A172 (cell line): Measurements from ENCODE around the gene FAM209A. TPM values are rescaled to one million over a fixed set of nuclear protein-coding genes. Genes with fewer than 3 reads are reported as not detected.
"Not testable (repeated sequence)": the region's sequence is repeated elsewhere in the genome, so short reads cannot be mapped to it uniquely, and the experiment has no call there.

Experiments
- DNase-seq: peaks from one replicate; pipeline ENCODE4 v3.0.0-alpha.2; 2015; ENCODE audit warnings: low spot score
- total RNA-seq: library from RNA; depleted of rRNA; stranded (reverse); fragments of >200 nt; shearing (Covaris generic); gene quantifications from 2 replicates; pipeline ENCODE4 v1.2.3, GENCODE V29; 2014; rRNA removed

Gene FAM209A, protein sequence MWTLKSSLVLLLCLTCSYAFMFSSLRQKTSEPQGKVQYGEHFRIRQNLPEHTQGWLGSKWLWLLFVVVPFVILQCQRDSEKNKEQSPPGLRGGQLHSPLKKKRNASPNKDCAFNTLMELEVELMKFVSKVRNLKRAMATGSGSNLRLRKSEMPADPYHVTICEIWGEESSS
- not detected in 2 replicates for total RNA-seq

DNA sequence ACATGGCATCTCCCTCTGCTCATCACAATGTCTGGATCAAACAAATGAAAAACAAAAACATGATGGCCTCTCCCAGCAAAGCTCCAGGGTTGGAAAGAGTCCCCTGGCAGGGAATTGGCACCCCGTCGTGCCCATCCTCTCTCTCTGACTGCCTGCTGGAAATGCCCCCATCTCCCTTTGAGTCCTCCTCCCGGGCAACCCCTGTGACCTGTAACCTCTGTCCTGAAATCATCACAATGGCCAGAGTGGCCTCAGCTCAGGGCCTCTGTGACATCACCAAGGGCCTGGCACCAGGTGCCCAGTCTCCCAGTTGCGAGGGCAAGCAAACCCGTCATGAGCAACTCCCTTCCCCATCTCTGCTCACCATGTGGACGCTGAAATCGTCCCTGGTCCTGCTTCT, at the start of gene FAM209A:
FAM209A (plus strand) TSS at position 301 of the 400 bp plus-strand sequence; CDS start at position 366, 65 bp downstream.
- not testable (repeated sequence) for DNase-seq

DNA sequence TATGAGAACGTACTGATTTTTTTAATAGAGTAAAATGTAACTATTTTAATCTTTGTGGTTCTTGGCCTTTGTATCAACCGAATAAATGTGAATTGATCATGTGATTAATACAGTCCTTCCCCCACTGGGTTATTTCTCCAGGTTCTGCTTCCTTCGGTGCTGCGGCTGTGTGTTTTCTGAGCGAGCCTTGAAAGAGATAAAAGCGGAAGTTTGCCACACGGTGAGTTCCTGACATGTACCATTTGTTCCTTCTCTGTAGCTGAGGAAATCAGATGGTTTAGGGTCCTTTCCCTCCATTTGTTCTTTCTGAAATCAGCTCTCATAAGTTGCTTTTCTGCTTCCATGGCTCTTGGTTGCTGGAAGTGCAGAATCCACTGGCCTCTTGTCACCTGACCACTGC, 40.6 kb upstream of the FAM209A start:
- DNase-seq, result no peak

DNA sequence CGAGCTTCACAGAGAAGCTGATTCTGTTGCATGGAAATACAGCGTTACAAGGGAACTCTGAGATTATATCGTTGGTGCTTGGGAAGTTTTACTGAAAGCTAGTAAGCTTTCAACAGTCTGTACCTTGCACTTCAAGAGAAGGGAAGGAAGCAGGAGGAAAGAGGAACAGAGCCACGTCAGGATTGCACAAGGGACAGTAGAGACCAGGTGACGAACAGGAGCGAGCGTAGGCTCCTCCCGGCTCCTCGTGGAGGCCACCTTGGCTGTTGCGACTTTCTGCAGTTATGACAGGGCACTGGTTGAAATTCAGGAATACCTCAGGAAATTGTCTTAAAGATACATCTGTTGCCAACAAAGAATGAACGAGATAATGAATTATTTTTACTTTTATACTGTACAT, 37.3 kb upstream of the FAM209A start:
- no peak for DNase-seq

DNA sequence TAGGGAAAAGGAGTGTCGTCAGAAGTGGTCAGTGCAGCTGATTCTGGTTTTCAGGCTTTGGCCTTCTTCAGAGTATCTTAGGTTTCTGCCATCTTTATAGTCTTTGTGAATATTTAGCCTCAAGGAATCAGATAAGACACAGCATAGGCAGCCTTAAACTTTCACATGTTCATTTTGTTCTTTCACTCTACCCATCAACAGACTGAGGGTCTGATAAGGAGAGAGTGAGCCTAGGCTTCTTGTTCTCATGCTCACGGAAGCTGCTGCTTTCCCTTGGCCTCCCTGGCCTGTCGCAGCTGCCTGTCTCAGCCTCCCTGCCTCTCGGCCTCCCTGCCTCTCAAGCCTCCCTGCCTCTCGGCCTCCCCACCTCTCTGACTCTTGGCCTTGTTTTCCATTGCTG, 36.0 kb upstream of the FAM209A start:
- no peak for DNase-seq

DNA sequence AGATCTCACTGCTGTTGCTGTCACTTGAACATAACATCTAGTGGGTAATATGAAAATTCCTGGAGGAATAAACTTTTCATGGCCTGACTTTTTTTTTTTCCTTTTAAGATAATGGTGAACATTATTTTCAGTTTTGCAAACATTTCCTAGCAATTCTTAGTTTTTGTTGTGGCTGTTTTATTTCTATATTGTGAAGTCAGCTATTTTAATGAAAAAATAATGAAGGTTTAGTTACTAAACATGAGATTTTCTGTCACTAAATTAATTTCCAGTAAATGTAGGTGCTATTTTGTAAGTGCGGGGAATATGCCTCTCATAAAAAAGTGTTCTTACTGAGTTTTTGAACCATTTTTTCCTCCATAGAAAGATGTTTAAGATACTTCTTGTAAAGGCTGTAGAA, 23.4 kb upstream of the FAM209A start:
- DNase-seq, result no peak

DNA sequence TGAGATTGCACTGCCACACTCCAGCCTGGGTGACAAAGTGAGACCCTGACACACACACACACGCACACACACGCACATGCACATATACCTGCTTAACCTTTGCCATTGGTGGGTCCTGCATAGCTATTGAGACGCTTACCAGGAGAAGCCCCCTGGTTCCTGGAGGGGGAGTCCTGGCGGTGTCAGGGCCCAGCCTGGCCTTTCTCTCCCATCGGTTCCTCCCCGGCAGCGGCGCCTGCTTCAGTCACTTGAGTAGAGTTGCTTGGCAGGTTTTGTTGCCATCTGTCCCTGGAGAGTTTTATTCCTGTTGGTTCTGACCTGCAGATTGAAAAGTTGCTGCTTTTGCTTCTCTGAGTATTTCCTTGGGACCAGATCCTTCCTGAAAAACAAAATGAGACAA, 20.6 kb upstream of the FAM209A start:
- DNase-seq, result no peak

DNA sequence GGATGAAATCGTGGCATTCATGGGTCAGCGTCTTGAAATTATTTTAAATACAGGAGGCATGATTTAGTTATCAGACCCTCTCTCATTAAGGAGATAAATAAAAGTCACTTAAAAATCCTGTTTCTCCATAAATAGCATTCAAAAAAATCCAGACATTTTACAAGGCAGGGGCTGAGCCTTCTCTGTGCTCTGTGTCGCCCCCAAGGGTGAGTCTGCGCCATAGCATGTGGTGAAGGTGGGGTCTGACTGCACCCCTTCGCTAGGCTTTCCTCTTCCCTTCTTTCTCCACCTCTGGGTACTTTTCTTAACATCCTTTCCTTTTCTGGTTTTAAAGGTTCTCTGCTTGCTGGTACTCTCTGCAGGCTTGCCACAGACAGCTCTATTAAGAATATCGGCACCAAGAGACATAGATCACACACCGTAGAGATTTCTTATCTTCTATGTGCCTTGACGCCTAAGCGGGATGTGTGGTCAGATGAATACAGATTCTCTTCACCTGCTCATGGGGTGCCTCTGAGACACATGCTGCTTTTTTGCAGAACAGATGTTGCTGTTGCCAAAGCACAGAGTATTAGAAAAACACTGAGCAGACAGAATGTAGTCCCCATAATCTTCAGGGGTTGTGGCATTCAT, 20.1 kb upstream of the FAM209A start:
- no peak for DNase-seq

DNA sequence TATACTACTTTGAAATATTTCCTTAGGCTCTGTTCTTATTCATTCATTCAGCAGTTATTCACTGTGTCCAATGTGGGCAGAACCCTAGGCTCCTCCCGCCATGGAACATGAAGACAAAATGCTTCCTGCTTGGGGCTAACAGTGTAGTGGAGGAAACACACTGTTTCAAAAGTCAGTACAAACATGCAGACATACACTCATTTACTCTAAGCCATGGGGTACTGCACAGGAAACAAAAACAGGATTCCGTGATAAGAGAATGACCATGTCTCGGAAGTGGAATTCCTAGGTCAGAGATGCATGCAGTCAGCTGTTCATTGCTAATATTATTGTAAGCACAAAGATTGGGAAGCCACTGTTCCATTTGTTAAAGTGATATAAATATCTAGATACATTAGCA, 18.4 kb upstream of the FAM209A start:
- no peak for DNase-seq

DNA sequence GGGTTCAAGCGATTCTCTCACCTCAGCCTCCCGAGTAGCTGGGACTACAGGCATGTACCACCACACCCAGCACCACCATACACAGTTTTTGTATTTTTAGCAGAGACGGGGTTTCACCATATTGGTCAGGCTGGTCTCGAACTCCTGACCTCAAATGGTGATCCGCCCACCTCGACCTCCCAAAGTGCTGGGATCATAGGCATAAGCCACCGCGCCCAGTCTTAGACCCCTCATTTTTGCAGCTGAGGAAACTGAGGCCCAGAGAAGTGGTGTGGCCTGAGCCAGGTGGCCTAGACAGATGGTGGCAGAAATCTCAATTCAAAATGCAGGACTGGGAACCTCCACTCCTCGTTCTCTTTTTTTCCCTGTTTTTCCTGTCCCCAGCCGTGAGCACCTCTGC, 12.6 kb upstream of the FAM209A start:
- no peak for DNase-seq

DNA sequence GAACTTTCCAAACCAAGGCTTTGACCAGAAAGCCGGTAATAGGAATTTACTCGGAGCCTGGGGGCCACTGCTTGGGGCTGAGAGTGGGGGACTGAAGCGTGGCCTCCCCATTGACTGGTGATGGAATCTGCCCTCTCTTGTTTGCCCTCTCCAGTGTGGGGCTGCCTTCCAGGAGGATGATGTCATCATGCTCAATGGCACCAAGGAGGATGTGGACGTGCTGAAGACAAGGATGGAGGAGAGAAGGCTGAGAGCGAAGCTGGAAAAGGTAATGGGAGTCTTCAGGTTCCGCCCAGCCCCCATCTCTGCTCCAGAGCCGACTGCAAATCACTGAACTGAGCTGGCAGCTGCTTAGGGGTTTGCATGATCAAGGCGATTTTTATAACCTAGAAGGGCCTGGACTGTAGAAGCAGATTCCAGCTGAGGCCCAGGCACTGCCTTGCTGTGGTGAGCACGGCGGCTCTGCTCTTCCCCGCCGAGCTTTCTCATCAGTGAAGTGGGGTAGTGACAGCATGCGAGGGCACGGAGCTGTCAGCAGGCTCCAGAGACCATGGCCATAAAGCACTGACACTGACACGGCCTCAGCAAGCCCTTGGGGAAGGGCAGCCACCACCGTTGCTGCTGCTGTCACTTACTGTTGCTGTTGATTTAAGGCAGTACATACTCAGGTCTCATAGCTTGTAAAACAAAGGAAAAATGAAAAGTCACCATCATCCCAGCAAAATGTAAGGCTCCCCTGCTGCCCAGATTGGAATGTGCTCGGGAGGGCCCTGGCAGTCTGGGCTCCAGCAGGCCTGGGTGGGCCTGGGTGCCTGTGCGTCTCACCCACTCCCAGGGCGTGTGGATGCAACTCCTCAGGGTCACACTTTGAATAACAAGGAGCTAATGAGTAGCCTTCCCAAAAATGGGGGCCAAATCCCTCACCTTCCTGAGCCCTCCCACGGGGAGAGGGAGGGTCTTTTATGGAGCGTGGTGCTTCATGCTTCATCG, 11.1 kb upstream of the FAM209A start:
- DNase-seq, result no peak

DNA sequence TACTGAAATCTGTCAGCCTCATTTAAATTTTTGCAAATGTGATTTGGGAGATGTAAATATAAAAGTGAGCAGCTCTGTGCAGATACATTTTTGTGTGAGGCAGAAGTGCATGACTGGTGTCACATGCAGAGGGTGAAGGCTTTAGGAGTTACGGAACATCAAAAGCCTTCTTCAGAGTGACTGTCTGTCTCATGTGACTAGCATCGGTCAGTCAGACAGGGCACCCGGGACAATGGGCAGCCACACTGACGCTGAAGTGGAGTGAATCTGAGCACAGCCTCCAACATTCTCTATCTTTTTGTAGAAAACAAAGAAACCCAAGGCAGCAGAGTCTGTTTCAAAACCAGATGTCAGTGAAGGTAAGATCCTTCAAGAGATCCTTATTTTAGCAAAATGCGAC, 7.9 kb upstream of the FAM209A start:
- no peak for DNase-seq

DNA sequence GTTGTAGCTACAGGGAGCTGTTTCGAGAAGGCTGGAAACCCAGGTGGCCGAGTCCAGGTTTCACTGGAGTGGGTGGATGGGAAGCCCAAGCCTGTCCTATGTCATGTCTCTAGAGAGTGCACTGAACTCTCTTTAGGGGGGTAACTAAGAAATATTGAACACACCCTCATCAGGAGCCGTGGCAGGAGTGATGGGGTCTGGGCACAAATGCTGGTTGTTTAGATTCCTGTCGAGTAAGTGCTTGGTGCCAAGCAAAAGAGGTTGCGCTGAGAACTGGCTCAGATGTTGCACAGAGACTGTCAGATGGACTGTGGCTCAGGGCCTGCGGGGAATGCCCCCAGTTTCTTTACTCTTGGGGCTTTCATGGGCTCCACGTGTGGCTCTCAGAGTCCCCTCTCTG, 7.3 kb upstream of the FAM209A start:
- no peak for DNase-seq

DNA sequence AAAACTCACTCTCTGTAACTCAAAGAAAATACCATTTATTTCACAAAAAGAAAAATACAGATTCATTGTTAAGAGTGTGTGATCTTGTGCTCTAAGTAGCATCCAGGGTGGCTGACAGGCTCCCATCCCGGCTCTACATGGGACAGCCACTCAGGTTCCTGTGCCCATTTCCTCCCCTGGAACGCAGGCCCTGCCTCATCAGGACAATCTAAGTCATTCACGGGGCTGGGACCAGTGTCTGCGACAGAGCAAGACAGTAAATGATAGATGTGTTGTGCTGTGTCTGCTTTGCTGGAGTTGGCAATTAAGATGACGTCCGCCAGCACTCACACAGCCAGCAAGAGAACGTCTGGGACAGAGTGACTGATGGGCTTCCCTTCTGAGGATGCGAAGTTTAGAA, 6.9 kb upstream of the FAM209A start:
- no peak for DNase-seq

DNA sequence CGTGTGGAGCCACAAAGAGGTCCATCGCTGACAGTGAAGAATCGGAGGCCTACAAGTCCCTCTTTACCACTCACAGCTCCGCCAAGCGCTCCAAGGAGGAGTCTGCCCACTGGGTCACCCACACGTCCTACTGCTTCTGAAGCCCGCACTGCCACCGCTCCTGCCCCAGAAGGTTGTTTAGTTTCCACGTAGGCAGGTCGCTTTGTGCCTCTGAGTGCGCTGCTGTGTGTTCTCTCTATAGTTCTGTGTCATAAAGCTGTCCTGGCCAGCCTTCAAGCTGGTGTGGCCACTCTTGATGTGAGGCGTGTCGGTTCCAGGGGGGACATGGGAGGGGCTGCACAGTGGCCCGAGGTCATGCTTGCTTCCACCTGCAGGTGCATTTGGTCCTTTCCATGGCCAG, 6.4 kb upstream of the FAM209A start:
- no peak for DNase-seq

DNA sequence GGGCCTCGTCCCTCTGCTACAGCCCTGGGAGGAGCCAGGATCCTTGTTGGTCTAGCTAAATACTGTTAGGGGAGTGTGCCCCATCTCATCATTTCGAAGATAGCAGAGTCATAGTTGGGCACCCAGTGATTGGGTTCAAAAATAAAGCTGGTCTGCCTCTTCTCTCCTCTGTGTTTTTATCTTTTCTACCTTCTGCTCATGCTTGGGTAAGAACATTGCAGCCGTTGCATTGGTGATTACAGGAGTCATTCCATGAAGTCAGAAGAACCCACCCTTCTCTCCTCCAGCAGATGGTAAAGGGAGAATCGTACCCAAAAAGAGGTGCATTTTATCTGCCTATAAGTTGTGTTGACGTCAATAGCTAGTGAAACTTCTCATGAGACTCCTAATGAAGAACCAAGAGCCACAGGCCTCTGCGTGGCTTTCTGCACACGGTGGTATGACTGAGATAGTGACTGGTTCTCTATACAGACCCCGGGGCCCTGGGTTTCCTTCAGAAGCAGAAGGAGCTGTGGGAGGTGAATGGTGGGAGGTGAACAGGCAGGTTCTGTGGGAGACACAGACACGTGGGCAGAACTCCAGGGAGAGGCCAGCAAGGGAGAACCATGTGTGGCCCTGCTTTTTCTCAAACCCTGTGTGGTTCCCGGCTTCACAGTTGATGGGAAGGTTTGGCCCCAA, 5.7 kb upstream of the FAM209A start:
- DNase-seq, result no peak

DNA sequence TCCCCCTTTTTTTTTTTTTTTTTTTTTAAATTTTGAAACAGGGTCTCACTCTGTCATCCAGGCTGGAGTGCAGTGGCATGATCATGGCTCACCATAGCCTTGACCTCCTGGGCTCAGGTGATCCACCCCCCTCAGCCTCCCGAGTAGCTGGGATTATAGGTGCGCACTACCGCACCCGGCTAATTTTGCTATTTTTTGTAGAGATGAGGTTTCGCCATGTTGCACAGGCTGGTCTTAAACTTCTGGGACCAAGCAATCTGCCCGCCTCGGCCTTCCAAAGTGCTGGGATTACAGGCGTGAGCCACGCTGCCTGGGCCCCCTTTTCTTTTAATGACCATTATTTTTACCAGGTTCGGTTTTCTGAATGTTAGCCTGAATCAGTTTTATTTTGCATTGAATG, 5.0 kb upstream of the FAM209A start:
- DNase-seq, result no peak

DNA sequence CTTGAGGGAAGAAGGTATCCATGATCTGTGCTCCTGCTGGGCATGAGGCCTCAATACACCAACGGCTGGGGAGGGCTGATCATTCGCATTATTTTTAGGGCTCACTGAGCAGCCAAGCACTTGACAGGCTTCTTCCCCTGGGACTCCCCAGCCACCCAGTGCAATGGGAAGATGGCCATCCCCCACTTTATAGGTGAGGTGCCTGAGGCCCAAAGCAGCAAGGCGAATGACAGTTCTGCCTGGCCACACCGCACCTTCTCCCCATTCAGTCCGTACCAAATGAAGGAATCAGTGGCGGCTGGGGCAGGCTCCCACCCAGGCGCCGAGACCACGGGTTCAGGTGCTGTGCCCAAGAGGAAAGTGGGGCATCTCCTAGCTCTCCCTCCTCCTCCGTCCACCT, 4.4 kb upstream of the FAM209A start:
- no peak for DNase-seq

DNA sequence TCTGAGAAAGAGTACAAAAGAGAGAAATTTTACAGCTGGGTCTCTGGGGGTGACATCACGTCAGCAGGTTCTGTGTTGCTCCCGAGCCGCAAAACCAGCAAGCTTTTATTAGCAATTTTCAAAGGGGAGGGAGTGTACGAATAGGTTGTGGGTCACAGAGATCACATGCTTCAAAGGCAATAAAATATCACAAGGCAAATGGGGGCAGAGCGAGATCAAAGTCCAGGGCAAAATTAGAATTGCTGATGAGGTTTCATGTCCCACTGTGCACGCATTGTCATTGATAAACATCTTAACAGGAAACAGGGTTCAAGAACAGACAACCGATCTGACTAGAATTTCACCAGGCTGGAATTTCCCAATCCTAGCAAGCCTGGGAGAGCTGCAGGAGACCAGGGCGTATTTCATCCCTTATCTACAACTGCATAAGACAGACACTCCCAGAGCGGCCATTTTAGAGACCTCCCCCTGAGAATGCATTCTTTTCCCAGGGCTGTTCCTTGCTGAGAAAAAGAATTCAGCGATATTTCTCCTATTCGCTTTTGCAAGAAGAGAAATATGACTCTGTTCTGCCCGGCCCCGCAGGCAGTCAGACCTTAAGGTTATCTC, 3.7 kb upstream of the FAM209A start:
- not testable (repeated sequence) for DNase-seq

DNA sequence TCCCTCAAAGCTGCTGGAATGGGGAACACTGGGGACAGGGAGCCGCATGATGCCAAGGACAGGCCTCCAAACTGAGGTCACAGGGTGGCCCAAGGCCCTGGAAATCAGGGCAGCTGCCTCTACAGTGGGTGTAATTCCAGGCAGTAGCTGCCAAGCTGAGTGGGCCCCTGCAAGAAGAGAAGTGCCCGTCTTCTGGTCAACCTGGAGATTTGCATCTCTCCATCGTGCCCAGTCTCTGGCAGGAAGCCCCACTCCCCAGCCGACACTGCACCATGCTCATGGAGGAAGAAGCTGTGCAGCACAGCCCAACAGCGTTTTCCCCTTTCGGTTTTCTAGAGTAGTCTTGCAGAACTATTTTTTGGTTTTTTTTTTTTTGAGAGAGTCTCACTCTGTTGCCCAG, 2.2 kb upstream of the FAM209A start:
- DNase-seq, result no peak

DNA sequence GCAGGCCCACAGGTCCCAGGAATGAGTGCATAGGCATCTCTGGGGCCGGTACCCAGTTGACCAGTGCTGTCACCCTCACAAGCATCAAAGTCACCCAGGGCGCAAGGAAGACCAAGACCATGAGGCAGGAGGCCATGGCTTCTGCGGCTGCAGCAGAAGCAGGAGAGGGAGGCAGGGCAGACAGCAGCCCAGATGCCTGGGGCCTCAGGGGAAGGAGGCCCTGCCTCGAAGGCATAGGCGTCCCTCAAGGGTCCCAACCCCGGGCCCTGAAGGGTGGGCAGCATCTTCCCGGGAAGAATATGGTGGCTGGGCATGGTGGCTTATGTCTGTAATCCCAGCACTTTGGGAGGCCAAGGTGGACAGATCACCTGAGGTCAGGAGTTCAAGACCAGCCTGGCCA, 3.0 kb downstream of the FAM209A start:
- no peak for DNase-seq

DNA sequence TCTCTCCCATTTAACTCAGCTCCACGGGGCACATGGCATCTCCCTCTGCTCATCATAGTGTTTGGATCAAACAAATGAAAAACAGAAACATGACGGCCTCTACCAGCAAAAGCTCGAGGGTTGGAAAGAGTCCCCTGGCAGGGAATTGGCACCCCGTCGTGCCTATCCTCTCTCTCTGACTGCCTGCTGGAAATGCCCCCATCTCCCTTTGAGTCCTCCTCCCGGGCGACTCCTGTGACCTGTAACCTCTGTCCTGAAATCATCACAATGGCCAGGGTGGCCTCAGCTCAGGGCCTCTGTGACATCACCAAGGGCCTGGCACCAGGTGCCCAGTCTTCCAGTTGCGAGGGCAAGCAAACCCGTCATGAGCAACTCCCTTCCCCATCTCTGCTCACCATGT, 8.4 kb downstream of the FAM209A start, which contains the start of gene FAM209B:
FAM209B (plus strand) TSS at position 301 of the 400 bp plus-strand sequence; CDS start at position 397, 96 bp downstream.
- not testable (repeated sequence) for DNase-seq

DNA sequence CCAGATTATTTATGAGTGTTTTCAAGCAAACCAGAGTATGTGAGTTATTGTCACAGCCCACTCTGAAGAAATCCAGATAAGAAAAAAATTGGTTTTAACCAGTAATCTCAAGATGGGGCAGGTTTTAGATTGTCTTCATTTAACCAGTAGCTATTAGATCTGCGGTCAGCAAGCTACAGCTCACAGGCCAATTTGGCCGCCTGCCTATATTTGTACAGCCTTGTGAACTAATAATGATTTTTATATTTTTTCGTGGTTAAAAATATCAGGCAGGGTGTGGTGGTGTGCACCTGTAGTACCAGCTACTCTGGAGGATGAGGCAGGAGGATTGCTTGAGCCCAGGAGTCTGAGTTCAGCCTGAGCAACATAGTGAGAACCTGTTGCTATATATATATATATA, 13.5 kb downstream of the FAM209A start:
- no peak for DNase-seq
